Stimulated activated CD4-positive, alpha-beta T cell treated with anti-CD3 and anti-CD28 coated beads, Interleukin-12 subunit alpha, Interleukin-12 subunit beta, amount 100 ng/mL, for 4 hours (primary cell): ENCODE measurements around the gene S100A13.
A peak's percentile ranks its signal among the peaks of the same experiment; 100 is the strongest.
"Not testable (repeated sequence)": the region's sequence is repeated elsewhere in the genome, so short reads cannot be mapped to it uniquely, and the experiment has no call there.

ENCODE experiments used
- DNase-seq: peaks from one replicate; pipeline ENCODE4 v3.0.0-alpha.2; 2020

S100A13 gene

GRCh38 chr1:153647346-153647714, 20.0 kb upstream of the S100A13 start:
- no peak for DNase-seq

GRCh38 chr1:153646672-153647345, 19.5 kb upstream of the S100A13 start:
- DNase-seq: no peak

- DNase-seq: no peak
These were observed 16.5 kb upstream of the S100A13 start for GRCh38 chr1:153643816-153644215.

- DNase-seq: no peak
These were observed 15.8 kb upstream of the S100A13 start for GRCh38 chr1:153643100-153643499.

- DNase-seq: no peak
These were observed 14.9 kb upstream of the S100A13 start for GRCh38 chr1:153642161-153642560.

- no peak for DNase-seq
These were observed 13.6 kb upstream of the S100A13 start for GRCh38 chr1:153640861-153641260.

- not testable (repeated sequence) for DNase-seq
These were observed 12.9 kb upstream of the S100A13 start for GRCh38 chr1:153640213-153640612.

GRCh38 chr1:153639280-153639679, 12.0 kb upstream of the S100A13 start:
- DNase-seq: no peak

GRCh38 chr1:153638261-153638660, 11.0 kb upstream of the S100A13 start:
- no peak for DNase-seq

- DNase-seq: no peak
These were observed 9.0 kb upstream of the S100A13 start for GRCh38 chr1:153636312-153636711.

GRCh38 chr1:153635872-153636271, 8.6 kb upstream of the S100A13 start:
- no peak for DNase-seq

GRCh38 chr1:153633754-153634665, 6.7 kb upstream of the S100A13 start, which contains the start of gene CHTOP:
Gene CHTOP (plus strand): TSS chr1:153634066. CDS start chr1:153636589, 2,523 bp downstream.
- DNase-seq: peak; percentile 94

- DNase-seq: no peak
These were observed 6.0 kb upstream of the S100A13 start for GRCh38 chr1:153633161-153633753.

- DNase-seq: no peak
These were observed 4.0 kb upstream of the S100A13 start for GRCh38 chr1:153631047-153632022.

GRCh38 chr1:153630384-153630783, 3.1 kb upstream of the S100A13 start:
- DNase-seq: no peak

GRCh38 chr1:153629971-153630370, 2.7 kb upstream of the S100A13 start:
- DNase-seq: no peak

GRCh38 chr1:153629343-153629665, 2.0 kb upstream of the S100A13 start:
- no peak for DNase-seq

GRCh38 chr1:153628638-153629342, 1.5 kb upstream of the S100A13 start:
- no peak for DNase-seq

GRCh38 chr1:153627715-153628626, 666 bp upstream of the S100A13 start, which contains the start of gene S100A1:
Gene S100A1 (plus strand): TSS chr1:153628434. CDS start chr1:153630522, 2,088 bp downstream.
- no peak for DNase-seq

GRCh38 chr1:153626477-153626903, 815 bp downstream of the S100A13 start:
- DNase-seq: no peak
